ENCODE measurements around the gene HLA-E.
A peak's percentile ranks its signal among the peaks of the same experiment; 100 is the strongest.
"Not testable (repeated sequence)": the region's sequence is repeated elsewhere in the genome, so short reads cannot be mapped to it uniquely, and the experiment has no call there.

HLA-E gene

GRCh38 chr6:30480536-30481156, 8.7 kb upstream of the HLA-E start:
- no peak for TF ChIP-seq PAX5 (IDR thresholded peaks at IDR 0.05; ENCODE audit: insufficient read depth, low read length, severe bottlenecking)
- TF ChIP-seq TAF1 (IDR thresholded peaks at IDR 0.05; ENCODE audit: low read depth, low read length): no peak
- TF ChIP-seq SPI1 (IDR thresholded peaks at IDR 0.05; ENCODE audit: low read depth, low read length): no peak
- no peak for TF ChIP-seq POU2F2 (IDR thresholded peaks at IDR 0.05; ENCODE audit: low read depth, low read length)
- no peak for TF ChIP-seq POLR2A (IDR thresholded peaks at IDR 0.05; ENCODE audit: low read depth, low read length)
- TF ChIP-seq POLR2AphosphoS5 (IDR thresholded peaks at IDR 0.05; ENCODE audit: low read depth, low read length): no peak
- DNase-seq (ENCODE audit: insufficient read length, low spot score) (no peak), FAIRE-seq (no peak)

GRCh38 chr6:30481211-30481964, 7.9 kb upstream of the HLA-E start:
- FAIRE-seq (no peak), DNase-seq (ENCODE audit: insufficient read length, low spot score) (no peak)
- TF ChIP-seq TAF1 (IDR thresholded peaks at IDR 0.05; ENCODE audit: low read depth, low read length) (no peak), POLR2AphosphoS5 (IDR thresholded peaks at IDR 0.05; ENCODE audit: low read depth, low read length) (no peak), POU2F2 (IDR thresholded peaks at IDR 0.05; ENCODE audit: low read depth, low read length) (no peak), POLR2A (IDR thresholded peaks at IDR 0.05; ENCODE audit: low read depth, low read length) (no peak), SPI1 (IDR thresholded peaks at IDR 0.05; ENCODE audit: low read depth, low read length) (no peak), PAX5 (IDR thresholded peaks at IDR 0.05; ENCODE audit: insufficient read depth, low read length, severe bottlenecking) (no peak)

DNA sequence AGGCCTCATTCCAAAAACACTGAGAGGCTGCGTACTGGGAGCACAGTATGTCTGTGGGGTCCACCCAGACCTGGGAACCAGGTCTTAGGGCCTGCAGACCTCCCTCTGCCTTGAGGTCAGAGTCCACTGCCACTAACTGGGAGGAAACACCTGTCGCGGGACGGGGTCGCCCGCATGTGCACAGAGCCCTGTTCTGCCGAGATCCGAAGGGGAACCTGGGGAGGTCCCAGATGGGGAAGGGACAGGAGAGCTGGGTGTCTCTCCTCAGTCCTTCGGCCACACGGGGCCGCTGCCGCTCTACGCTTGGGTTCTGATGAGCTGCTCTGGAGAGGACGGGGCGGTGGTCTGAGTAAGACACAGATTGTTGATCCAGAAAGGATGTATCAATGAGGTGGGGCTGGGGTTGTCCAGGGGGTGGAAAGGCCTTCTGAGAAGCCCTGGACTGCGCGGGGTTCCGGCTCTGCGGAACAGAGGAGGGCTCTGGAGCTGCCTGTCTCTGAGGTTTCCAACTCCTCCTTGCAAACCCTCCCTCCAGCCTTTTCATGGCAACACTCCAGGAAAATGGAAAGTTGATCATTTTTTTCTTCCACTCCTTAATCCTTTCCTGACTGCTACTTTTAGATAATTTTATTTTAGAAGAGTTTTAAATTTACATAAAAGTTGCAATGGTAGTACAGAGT, 7.2 kb upstream of the HLA-E start:
- DNase-seq (ENCODE audit: insufficient read length, low spot score): peak; percentile 61
- FAIRE-seq: peak; percentile 88

GRCh38 chr6:30483677-30484279, 5.5 kb upstream of the HLA-E start:
- FAIRE-seq (peak; percentile 81), DNase-seq (ENCODE audit: insufficient read length, low spot score) (no peak)
- no peak for TF ChIP-seq POLR2AphosphoS5 (IDR thresholded peaks at IDR 0.05; ENCODE audit: low read depth, low read length)
- no peak for TF ChIP-seq PAX5 (IDR thresholded peaks at IDR 0.05; ENCODE audit: insufficient read depth, low read length, severe bottlenecking)
- TF ChIP-seq POLR2A (IDR thresholded peaks at IDR 0.05; ENCODE audit: low read depth, low read length): no peak
- no peak for TF ChIP-seq SPI1 (IDR thresholded peaks at IDR 0.05; ENCODE audit: low read depth, low read length)
- no peak for TF ChIP-seq TAF1 (IDR thresholded peaks at IDR 0.05; ENCODE audit: low read depth, low read length)
- no peak for TF ChIP-seq POU2F2 (IDR thresholded peaks at IDR 0.05; ENCODE audit: low read depth, low read length)

DNA sequence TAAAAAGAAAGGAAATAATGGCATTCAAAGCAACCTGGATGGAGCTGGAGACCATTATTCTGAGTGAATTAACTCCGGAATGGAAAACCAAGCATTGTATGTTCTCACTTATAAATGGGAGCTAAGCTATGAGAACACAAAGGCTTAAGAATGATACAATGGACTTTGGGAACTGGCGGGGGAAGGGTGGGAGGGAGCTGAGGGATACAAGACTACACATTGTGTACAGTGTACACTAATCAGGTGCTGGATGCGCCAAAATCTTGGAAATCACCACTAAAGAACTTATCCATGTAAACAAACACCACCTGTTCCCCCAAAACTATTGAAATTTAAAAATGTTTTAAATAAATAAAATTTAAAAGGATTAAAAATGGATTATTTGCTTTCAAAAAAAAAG, 4.1 kb upstream of the HLA-E start:
- TF ChIP-seq TAF1 (IDR thresholded peaks at IDR 0.05; ENCODE audit: low read depth, low read length) (no peak), POLR2AphosphoS5 (IDR thresholded peaks at IDR 0.05; ENCODE audit: low read depth, low read length) (no peak), POU2F2 (IDR thresholded peaks at IDR 0.05; ENCODE audit: low read depth, low read length) (no peak), POLR2A (IDR thresholded peaks at IDR 0.05; ENCODE audit: low read depth, low read length) (no peak), PAX5 (IDR thresholded peaks at IDR 0.05; ENCODE audit: insufficient read depth, low read length, severe bottlenecking) (no peak), SPI1 (IDR thresholded peaks at IDR 0.05; ENCODE audit: low read depth, low read length) (no peak)
- DNase-seq (ENCODE audit: insufficient read length, low spot score) (no peak), FAIRE-seq (no peak)

GRCh38 chr6:30487926-30488325, 1.4 kb upstream of the HLA-E start:
- no peak for FAIRE-seq
- TF ChIP-seq POLR2AphosphoS5 (IDR thresholded peaks at IDR 0.05; ENCODE audit: low read depth, low read length) (no peak), SPI1 (IDR thresholded peaks at IDR 0.05; ENCODE audit: low read depth, low read length) (no peak)
- DNase-seq (ENCODE audit: insufficient read length, low spot score): no peak

DNA sequence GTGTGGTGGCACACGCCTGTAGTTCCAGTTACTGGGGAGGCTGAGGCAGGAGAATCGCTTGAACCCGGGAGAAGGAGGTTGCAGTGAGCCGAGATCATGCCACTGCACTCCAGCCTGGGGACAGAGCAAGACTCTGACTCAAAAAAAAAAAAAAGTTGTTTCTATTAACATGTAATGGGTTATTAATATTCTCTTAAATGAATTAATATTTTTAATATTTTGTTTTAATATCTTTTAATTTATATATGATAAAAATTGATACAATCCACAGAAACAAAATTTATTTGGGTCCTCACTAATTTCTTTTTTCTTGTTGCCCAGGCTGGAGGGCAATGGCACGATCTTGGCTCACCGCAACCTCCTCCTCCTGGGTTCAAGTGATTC, 620 bp upstream of the HLA-E start:
- FAIRE-seq; DNase-seq (ENCODE audit: insufficient read length, low spot score): not testable (repeated sequence)

DNA sequence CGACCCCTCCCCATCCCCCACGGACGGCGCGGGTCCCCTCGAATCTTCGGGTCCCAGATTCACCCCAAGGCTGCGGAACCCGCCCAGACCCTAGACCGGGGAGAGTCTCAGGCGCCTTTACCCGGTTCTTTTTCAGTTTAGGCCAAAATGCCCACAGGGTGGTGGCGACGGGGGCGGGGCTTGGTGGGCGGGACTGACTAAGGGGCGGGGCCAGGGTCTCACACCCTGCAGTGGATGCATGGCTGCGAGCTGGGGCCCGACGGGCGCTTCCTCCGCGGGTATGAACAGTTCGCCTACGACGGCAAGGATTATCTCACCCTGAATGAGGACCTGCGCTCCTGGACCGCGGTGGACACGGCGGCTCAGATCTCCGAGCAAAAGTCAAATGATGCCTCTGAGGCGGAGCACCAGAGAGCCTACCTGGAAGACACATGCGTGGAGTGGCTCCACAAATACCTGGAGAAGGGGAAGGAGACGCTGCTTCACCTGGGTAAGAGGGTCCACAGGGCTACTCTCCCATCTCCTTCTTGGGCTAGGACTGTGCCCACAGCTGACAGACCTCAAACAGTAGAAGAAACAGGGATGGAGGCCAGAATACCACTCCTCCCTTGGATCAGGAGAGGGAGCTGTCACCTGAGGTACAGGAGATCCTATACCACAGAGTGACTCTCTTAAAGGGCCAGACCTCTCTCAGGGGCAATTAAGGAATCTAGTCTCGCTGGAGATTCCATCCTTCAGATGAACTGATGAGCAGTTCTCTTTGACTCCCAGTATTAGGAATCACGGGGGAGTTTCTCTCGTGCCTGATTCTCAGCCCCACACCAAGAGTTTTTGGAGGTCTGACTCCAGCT, 942 bp downstream of the HLA-E start:
- DNase-seq (ENCODE audit: insufficient read length, low spot score): no peak

DNA sequence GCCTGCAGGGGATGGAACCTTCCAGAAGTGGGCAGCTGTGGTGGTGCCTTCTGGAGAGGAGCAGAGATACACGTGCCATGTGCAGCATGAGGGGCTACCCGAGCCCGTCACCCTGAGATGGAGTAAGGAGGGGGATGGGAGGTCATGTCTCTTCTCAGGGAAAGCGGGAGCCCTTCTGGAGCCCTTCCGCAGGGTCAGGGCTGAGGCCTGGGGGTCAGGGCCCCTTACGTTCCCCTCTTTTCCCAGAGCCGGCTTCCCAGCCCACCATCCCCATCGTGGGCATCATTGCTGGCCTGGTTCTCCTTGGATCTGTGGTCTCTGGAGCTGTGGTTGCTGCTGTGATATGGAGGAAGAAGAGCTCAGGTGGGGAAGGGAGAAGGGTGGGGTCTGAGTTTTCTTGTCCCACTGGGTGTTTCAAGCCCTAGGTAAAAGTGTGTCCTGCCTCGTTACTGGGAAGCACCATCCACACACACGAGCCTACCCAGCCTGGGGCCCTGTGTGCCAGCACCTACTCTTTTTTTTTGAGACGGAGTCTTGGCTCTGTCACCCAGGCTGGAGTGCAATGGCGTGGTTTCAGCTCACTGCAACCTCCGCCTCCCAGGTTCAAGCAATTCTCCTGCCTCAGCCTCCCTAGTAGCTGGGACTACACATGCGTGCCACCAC, 2.1 kb downstream of the HLA-E start:
- DNase-seq (ENCODE audit: insufficient read length, low spot score); FAIRE-seq: not testable (repeated sequence)

More for the DNA sequence above, 942 bp downstream of the HLA-E start:
- FAIRE-seq: peak; percentile 66
- TF ChIP-seq SPI1 (IDR thresholded peaks at IDR 0.05; ENCODE audit: low read depth, low read length): no peak
- TF ChIP-seq POLR2AphosphoS5 (IDR thresholded peaks at IDR 0.05; ENCODE audit: low read depth, low read length): peak; percentile 48
